HG03280 (cell line): Measurements from ENCODE around the gene CPLANE2.

Source experiments
- ATAC-seq: cut with Tn5 transposase; IDR thresholded peaks from one replicate; pipeline ENCODE4 v1.9.1; 2021; ENCODE audit warnings: mild to moderate bottlenecking, moderate library complexity; ENCODE audit not compliant: unreplicated experiment

Gene CPLANE2

GRCh38 chr1:16191916-16192546, 45.0 kb downstream of the CPLANE2 start:
- no peak for ATAC-seq

- no peak for ATAC-seq
Measured at GRCh38 chr1:16191309-16191708, 45.7 kb downstream of the CPLANE2 start.

GRCh38 chr1:16189921-16190621, 46.9 kb downstream of the CPLANE2 start:
- ATAC-seq: no peak

GRCh38 chr1:16189003-16189402, 48.0 kb downstream of the CPLANE2 start:
- no peak for ATAC-seq

- no peak for ATAC-seq
Measured at GRCh38 chr1:16187748-16188401, 49.1 kb downstream of the CPLANE2 start.

GRCh38 chr1:16186655-16187235, 50.2 kb downstream of the CPLANE2 start:
- ATAC-seq: no peak

GRCh38 chr1:16184557-16185303, 52.3 kb downstream of the CPLANE2 start:
- ATAC-seq: no peak

GRCh38 chr1:16183765-16184556, 53.0 kb downstream of the CPLANE2 start:
- no peak for ATAC-seq

GRCh38 chr1:16183179-16183578, 53.8 kb downstream of the CPLANE2 start:
- no peak for ATAC-seq

GRCh38 chr1:16181887-16182719, 54.9 kb downstream of the CPLANE2 start:
- ATAC-seq: no peak
